SK-N-DZ (cell line): ENCODE results near the gene UGP2.
"Not testable (repeated sequence)": the region's sequence is repeated elsewhere in the genome, so short reads cannot be mapped to it uniquely, and the experiment has no call there.

Source experiments
- DNase-seq: peaks from one replicate; pipeline ENCODE4 v3.0.0-alpha.2; 2015; ENCODE audit warnings: low spot score

UGP2 gene

DNA sequence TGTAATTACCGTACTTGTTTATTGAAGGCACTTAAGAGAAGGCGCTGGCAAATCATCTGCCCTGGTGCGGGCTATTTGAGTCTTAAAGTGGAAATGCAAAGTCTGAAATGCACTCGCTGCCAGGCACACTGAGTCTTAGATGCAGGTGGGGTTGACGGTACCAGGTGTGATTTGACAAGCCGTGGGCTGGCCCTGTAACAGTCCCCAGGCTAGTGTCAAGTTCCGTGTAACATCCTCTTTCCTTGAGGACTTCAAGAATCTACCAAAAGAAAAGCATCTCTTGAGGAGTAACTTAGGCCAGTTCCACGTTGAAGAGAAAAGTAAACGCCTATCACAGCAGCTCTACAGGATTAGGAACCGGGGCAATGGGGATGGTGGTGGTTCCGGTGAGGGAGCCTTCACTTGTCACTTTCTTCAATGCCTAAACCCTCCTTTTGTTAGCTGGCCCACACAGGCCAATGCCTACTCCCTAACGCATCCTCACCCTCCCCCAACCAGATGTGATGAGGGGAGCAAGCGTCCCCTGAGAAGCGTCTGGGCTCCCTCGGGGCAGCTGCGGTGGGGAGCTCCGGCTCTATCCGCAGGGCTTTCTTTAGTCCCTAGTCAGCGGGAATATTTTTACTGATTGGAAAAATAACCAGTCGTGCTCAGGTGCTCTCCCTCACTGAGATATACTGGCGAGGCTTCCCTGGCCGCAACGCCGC, 1.5 kb upstream of the UGP2 start:
- DNase-seq: no peak

- DNase-seq: peak; percentile 98
These were observed 877 bp upstream of the UGP2 start for GRCh38 chr2:63840785-63841253.

GRCh38 chr2:63842149-63843061, 709 bp downstream of the UGP2 start:
- peak; percentile 85 for DNase-seq

- DNase-seq: no peak
These were observed 1.4 kb downstream of the UGP2 start for GRCh38 chr2:63843093-63843492.

GRCh38 chr2:63843791-63844190, 2.1 kb downstream of the UGP2 start:
- DNase-seq: no peak

DNA sequence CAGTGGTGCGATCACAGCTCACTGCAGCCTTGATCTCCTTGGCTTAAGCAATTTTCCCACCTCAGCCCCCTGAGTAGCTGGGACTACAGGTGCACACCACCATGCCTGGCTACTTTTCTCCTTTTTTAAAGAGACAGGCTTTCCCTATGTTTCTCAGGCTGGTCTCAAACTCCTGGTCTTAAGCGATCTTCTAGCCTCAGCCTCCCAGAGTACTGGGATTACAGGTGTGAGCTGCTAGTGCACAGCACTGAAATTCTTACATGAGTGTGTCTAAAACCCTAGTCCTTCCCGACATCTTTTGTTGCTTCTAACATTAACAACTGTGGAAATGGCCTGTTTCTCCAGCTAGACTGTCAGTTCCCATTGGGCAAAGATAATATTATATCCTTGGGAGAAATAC, 2.9 kb downstream of the UGP2 start:
- DNase-seq: no peak

DNA sequence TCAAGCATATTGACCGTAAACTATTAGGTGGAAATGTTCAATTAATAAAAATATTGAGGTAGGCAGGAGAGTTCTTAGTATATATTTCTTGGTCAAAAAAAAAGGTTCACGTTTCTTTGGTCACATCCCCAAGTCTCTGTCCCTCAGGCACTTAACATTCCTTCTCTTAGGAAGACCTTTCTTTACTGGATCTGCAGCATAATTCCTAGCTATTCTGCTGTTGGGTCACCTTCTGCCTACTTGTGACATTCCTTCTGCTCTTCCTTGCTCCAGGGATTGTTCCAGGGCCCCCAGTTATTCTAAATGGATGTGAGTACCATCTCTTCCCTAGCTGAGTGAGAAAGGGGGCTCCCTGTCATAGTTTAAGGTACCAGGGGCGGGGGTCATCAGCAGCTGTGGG, 4.2 kb downstream of the UGP2 start:
- no peak for DNase-seq

- DNase-seq: peak; percentile 85
These were observed 4.8 kb downstream of the UGP2 start for GRCh38 chr2:63846487-63846886.

GRCh38 chr2:63847571-63847970, 5.9 kb downstream of the UGP2 start:
- not testable (repeated sequence) for DNase-seq

DNA sequence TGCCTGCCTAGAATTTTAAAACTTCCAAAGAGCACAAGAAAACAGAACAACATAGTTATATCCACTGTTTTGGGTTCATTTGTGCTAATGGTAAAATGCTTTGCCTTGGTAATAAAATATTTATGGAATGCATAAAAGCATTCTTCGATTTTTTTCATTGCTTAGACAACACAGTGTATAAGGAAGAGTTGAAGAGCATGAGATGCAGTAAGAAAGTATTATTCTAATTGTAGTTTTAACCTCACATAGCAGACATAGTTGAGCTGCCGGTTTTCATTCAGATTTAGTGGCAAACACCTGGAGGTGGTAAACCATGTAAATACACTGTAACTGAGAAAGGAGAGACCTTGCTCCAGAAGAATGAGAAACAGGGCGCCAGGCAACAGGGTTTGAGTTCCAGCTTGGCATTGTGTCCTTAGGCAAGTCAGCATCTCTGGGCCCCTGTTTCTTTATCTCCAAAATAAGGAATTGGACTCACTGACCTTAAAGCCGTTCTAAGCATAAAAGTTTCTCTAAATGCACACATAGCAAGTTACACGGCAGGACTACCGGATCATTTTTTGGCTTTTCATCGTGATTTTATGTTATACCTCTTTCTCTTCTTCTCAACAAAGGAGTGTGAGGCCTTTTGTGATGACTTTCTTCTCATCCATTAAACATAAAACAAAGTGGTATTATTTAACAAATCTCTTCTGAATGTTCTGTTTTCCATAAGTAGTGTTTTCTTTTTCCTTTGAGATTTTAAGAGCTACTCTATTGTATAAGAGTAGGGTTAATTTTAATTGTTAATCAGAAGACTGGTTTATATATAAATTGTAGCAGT, 7.9 kb downstream of the UGP2 start:
- DNase-seq: no peak

DNA sequence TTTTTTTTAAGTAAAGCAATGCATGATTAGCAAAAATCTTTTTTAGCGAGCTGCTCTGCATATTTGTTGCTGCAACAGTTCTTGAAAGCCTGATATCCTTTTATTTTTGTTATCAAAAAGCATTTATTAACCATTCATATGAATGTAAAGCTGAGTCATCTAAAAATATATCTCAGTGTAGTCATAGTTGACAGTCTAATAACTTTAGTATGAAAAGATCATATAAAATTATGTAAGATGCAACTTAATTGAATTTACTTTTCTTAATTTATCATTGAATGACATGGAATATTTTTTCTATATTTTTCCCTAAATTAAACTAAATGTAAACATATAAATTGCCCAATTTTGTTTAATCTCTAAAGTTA, 8.5 kb downstream of the UGP2 start:
- DNase-seq: no peak

- DNase-seq: no peak
These were observed 9.0 kb downstream of the UGP2 start for GRCh38 chr2:63850649-63851048.

- no peak for DNase-seq
These were observed 10.1 kb downstream of the UGP2 start for GRCh38 chr2:63851691-63852311.

GRCh38 chr2:63853527-63854310, 12.0 kb downstream of the UGP2 start:
- no peak for DNase-seq

- no peak for DNase-seq
These were observed 14.0 kb downstream of the UGP2 start for GRCh38 chr2:63855418-63856302.

DNA sequence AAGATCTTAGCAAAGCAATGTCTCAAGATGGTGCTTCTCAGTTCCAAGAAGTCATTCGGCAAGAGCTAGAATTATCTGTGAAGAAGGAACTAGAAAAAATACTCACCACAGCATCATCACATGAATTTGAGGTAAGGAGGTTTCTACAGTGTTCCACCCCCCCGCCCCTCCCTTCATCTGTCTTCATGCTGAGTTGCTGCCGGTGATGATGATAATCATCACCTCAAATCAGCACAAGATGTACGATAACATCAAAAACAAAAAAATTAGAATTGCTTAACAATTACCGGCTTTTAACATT, 14.6 kb downstream of the UGP2 start:
- no peak for DNase-seq

DNA sequence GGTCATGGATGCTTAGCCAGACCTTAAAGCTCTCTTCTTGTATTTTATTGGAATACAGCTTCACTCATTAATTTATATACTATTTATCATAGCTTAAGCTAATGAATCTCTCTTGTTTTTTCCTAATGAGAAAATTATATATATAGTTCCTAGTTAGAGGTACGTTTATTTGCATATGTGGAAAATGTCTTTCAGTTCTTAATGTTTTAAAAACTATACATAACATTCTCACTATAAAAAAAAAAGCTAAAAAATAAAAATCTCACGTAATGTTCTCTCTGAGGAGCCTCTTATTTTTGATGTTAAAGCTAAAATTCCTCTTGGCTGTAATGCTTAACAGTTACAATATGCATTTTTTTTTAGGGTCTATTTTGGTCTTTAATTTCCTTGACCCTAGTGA, 16.6 kb downstream of the UGP2 start:
- no peak for DNase-seq

GRCh38 chr2:63861220-63861822, 19.6 kb downstream of the UGP2 start:
- peak; percentile 73 for DNase-seq

DNA sequence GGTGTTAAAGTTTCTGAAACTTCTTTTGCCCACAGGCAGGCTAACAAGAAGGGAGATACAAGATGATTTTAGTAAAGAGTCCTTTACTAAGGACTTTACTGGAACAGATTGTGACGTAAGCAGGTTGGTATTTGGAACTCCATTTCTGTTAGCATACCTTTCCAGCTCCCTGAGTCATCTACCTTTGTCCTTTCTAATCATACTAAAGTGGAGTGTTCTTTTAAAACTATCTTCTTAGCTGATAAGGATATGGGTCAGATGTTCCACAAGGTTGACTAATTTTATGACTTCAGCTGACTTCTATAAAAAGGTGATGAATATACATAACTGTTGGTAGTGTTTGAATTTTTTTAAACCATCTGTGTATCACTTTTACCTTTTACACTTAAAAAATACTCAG, 21.1 kb downstream of the UGP2 start:
- DNase-seq: no peak
